ENCODE results near the gene SMARCD3.

DNA sequence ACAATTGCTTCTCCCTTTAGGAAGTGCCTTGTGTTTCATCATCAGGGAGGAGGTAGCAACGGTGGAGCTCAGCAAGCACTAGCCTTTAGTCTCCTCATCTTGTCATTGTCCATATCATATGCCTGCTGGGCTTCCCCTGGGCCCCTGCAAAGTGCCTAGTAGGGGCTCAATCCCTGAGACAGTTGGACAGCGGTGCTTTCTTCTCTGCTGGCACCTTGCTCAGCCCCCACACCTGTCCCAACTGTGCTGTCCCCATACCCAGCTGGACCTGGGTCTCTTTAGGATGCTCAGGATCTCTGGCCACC lies 5.5 kb downstream of the SMARCD3 start:
- TF ChIP-seq, protein P1, sequence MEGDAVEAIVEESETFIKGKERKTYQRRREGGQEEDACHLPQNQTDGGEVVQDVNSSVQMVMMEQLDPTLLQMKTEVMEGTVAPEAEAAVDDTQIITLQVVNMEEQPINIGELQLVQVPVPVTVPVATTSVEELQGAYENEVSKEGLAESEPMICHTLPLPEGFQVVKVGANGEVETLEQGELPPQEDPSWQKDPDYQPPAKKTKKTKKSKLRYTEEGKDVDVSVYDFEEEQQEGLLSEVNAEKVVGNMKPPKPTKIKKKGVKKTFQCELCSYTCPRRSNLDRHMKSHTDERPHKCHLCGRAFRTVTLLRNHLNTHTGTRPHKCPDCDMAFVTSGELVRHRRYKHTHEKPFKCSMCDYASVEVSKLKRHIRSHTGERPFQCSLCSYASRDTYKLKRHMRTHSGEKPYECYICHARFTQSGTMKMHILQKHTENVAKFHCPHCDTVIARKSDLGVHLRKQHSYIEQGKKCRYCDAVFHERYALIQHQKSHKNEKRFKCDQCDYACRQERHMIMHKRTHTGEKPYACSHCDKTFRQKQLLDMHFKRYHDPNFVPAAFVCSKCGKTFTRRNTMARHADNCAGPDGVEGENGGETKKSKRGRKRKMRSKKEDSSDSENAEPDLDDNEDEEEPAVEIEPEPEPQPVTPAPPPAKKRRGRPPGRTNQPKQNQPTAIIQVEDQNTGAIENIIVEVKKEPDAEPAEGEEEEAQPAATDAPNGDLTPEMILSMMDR (IDR thresholded peaks at IDR 0.05), result no peak
- TF ChIP-seq POLR2A (IDR thresholded peaks at IDR 0.05), result no peak
